AG09309 (cell line): ENCODE data around the gene GRK4.

Source experiments
- DNase-seq: peaks from one replicate; pipeline ENCODE4 v3.0.0-alpha.2; 2010; ENCODE audit warnings: low read depth
- H3K4me3 ChIP-seq: 2 replicates; pipeline ENCODE4 v1.5.1; 2011; ENCODE audit warnings: mild to moderate bottlenecking, low read depth, low read length, moderate library complexity; ENCODE audit not compliant: control insufficient read depth
- TF ChIP-seq, protein P1 (sequence below): IDR thresholded peaks from 2 replicates; pipeline ENCODE4 v1.5.1; 2011; ENCODE audit warnings: mild to moderate bottlenecking, low read depth, low read length, inconsistent platforms; ENCODE audit not compliant: insufficient read depth, control insufficient read depth; ENCODE audit errors: missing control alignments

The GRK4 gene

DNA sequence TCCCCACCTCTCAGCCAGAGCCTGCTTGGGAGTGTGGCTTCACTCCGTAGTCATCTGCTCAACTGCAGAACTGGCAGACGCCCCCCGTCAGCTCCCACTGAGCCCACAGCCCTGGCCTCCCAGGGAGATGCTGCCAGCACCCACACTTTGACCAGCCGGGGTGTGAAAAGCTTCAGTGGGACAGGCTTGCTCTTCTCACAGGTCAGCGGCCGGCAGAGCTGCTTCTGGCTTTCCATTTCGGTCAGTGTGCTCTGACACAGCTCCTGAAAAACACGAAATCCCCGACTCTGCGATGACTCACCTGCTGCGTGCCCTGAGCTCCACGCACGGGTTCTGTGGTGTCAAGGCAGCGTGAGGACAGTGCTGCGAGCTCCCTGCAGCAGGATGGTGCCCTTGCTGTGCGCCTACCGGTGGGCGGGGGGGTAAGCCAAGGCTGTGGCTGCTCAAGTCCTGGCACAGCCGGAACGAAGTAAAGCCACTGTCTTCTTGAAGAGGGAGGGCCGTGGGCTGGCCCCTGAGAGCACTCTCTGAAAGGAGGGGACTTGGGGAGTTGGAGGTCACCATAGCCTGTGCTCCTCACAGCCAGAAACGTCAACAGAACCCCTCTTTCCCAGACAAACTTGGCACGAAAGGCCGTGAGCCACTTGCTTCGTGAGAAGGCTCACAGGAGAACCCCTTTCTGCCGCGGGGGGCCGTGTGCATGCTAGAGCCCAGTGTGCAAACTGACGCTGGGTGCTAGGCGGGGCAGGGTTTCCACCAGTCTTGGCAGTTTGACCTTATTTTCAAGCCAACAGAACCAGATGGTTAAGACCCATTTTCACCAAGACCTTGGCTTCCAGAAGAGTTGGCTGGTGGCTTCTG lies 23.8 kb upstream of the GRK4 start:
- no peak overlapping the region for H3K4me3 ChIP-seq
- TF ChIP-seq, protein P1, sequence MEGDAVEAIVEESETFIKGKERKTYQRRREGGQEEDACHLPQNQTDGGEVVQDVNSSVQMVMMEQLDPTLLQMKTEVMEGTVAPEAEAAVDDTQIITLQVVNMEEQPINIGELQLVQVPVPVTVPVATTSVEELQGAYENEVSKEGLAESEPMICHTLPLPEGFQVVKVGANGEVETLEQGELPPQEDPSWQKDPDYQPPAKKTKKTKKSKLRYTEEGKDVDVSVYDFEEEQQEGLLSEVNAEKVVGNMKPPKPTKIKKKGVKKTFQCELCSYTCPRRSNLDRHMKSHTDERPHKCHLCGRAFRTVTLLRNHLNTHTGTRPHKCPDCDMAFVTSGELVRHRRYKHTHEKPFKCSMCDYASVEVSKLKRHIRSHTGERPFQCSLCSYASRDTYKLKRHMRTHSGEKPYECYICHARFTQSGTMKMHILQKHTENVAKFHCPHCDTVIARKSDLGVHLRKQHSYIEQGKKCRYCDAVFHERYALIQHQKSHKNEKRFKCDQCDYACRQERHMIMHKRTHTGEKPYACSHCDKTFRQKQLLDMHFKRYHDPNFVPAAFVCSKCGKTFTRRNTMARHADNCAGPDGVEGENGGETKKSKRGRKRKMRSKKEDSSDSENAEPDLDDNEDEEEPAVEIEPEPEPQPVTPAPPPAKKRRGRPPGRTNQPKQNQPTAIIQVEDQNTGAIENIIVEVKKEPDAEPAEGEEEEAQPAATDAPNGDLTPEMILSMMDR: no peak
- no peak for DNase-seq

DNA sequence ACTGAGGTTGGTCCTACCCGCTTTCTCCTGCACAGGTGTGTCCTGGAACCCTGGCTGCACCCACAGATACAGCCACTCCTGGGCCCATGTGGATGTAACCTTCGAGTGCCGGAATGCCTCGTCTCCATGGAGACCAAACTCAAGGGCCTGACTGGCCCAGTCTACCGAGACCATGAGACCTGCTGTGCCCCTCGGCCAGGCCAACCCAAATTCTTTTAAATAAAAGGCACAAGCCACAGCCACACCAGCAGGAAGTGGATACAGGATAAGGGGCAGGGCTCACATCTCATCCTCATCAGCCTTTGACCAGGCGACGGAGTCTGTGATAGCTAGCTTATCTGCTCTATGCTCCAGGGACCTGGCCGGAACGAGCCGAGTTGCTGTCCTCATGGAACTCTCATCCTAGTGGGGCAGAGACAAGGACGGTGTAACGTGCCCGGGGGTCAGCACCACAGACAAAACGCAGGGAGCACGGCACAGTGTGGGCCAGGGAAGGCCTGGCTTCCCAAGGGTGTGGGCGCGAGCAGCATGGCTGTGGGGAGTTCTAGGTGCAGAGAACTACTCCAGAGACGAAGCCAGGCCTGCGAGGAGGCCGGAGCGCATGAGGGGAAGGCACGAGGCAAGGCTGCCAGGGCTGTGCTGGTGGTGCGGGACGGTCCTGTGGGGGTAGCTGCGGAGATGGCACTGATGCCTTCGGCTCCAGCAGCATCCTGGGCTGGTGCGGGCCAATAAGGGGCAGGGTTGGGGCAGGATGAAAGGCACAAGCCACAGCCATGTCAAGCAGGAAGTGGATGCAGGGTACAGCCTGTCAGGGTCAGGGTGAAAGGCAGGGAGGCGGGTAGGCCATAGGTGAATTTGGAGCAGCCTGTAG lies 22.9 kb upstream of the GRK4 start:
- no peak for DNase-seq
- no peak overlapping the region for H3K4me3 ChIP-seq
- TF ChIP-seq, protein P1: no peak

DNA sequence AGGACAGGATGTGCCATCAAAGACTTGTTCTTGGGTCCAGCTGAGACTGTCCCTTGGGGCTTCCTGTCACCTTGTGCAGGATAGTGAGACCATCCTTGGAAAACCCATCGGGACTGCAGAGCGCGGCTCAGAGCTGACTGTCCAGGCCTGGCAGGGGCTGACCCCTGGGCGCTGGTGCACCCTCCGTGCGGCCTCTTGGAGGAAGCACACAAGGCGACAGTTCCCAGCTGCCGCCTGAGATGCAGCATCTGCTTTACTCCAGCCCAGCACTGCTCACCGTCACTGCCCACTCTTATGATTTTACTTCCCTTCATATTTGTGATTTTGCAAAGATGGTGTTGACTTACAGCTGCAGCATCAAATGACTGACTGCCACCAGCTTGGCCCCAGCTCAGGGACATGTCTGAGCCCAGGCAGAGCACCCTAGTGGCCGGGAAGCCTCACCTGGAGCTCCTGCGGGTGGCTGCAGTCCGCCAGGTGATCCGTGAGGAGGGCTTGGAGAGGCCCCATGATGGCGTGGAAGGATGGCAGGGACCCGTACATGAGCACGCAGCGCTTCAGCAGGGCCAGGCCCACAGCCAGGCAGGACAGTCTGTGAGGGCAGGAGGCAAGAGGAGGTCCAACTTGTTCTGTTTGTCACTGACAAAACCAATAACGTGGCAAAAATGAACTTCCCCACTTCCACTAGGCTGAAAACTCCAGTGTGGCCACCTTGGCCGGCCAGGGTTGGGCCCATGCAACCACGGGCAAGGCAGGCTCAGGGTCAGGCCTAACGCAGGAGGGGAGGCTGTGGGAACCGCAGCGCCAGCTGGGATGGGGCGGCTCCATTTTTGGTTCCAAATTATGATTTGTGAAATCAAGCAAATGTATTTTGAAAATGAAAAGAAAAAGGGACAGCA lies 22.0 kb upstream of the GRK4 start:
- TF ChIP-seq, protein P1: no peak
- H3K4me3 ChIP-seq: no peak overlapping the region
- no peak for DNase-seq

DNA sequence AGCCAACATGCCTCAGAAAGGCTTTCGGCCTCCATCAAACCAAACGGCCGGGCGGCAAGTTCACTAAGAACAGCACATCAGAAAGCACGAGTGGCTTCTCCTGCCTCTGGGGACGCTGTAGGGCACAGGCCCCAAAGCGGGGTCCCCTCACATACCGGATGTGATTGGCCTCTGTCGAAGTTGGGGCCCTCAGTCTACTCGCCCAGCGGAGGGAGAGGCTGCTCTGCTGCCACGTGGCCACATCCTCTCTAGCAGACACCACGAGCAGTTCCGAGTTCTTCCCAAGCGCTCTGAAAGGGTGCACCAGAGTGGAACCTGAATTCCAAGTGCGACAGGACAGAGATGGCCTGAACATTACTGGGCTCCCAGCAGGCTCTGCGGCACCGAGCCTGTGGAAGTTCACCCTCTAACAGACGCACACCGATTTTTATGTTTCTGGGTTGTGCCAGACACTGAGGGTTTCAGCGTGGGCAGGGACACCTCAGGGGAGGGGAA lies 21.3 kb upstream of the GRK4 start:
- TF ChIP-seq, protein P1: no peak
- DNase-seq: no peak
- no peak overlapping the region for H3K4me3 ChIP-seq

DNA sequence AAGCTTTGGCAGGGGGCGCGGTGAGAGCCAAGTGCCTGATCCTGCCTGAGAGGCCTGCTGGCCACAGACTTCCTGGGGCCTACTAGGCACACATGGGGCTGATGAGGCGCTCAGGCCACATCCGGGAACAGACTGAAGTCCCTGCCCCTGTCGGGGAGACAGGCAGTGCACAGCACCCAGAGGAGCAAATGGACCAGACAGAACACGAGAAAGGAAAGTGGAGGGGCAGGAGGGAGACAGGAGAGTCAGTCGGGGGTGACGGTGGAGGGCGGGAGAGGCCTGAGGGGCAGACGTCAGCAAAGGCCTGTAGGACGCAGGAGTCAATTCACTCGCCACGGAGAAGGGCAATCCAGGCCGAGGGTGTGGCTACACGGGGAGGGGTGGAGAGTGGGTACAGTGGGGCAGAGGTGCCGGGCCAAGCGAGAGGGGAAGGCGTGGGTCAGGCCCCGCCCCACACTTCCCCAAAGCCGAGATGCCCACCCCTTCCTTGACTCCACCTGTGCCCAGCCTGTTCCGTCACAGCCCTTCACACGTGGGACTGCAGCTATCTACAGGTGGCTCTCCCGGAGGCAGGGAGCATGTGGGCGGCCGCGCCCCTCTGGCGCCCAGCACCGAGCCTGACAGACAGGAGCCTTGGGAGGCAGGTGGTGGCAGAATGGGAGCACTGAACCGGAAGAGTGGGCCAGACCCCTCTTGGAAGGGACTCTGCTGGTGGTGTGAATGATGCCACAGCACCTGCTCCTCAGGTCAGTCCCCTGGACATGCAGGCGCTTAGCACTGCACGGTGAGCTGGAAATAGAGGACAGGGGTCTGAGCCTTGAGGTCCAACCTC lies 20.6 kb upstream of the GRK4 start:
- H3K4me3 ChIP-seq: no peak overlapping the region
- TF ChIP-seq, protein P1: no peak
- no peak for DNase-seq
